ENCODE results near the gene DPF3.

DNA sequence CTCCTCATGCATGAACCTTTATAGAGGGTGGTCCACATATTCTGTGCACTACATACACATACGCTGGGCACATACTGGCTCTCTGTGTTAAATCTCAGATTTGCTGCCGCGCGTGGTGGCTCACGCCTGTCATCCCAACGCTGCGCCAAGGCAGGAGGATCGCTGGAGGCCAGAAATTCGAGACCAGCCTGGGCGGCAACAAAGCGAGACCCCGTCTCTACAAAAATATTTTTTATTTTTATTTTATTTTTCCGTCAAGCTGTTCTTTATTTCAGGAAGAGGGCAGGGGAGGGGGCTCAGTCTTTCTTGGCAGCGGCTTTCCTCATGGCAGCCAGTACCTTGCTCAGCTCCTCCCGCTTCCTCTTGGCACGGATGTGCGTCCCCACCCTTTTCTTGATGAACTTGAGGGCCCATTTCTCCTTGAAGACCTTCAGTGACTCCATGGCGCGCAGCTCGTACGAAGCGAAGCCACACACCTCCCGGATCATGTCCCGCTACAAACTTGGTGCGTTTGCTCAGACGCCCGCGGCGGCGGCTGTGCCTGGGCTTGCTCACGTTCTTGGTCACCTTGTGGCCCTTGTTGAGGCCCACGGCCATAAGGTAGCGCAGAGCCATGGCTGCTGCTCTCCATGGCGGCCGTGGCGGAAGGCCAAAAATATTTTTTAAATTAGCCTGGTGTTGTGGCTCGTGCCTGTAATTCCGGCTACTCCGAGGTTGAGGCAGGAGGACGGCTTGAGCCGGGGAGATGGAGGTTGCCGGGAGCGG, 35.6 kb upstream of the DPF3 start:
- TF ChIP-seq POLR2AphosphoS5 (IDR thresholded peaks at IDR 0.05; ENCODE audit: low read depth, low read length): no peak
- TF ChIP-seq, protein P1, sequence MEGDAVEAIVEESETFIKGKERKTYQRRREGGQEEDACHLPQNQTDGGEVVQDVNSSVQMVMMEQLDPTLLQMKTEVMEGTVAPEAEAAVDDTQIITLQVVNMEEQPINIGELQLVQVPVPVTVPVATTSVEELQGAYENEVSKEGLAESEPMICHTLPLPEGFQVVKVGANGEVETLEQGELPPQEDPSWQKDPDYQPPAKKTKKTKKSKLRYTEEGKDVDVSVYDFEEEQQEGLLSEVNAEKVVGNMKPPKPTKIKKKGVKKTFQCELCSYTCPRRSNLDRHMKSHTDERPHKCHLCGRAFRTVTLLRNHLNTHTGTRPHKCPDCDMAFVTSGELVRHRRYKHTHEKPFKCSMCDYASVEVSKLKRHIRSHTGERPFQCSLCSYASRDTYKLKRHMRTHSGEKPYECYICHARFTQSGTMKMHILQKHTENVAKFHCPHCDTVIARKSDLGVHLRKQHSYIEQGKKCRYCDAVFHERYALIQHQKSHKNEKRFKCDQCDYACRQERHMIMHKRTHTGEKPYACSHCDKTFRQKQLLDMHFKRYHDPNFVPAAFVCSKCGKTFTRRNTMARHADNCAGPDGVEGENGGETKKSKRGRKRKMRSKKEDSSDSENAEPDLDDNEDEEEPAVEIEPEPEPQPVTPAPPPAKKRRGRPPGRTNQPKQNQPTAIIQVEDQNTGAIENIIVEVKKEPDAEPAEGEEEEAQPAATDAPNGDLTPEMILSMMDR (IDR thresholded peaks at IDR 0.05): no peak
- no peak for TF ChIP-seq SIN3A (IDR thresholded peaks at IDR 0.05; ENCODE audit: borderline replicate concordance, insufficient read depth, low read depth, low read length)
- TF ChIP-seq, protein P2, sequence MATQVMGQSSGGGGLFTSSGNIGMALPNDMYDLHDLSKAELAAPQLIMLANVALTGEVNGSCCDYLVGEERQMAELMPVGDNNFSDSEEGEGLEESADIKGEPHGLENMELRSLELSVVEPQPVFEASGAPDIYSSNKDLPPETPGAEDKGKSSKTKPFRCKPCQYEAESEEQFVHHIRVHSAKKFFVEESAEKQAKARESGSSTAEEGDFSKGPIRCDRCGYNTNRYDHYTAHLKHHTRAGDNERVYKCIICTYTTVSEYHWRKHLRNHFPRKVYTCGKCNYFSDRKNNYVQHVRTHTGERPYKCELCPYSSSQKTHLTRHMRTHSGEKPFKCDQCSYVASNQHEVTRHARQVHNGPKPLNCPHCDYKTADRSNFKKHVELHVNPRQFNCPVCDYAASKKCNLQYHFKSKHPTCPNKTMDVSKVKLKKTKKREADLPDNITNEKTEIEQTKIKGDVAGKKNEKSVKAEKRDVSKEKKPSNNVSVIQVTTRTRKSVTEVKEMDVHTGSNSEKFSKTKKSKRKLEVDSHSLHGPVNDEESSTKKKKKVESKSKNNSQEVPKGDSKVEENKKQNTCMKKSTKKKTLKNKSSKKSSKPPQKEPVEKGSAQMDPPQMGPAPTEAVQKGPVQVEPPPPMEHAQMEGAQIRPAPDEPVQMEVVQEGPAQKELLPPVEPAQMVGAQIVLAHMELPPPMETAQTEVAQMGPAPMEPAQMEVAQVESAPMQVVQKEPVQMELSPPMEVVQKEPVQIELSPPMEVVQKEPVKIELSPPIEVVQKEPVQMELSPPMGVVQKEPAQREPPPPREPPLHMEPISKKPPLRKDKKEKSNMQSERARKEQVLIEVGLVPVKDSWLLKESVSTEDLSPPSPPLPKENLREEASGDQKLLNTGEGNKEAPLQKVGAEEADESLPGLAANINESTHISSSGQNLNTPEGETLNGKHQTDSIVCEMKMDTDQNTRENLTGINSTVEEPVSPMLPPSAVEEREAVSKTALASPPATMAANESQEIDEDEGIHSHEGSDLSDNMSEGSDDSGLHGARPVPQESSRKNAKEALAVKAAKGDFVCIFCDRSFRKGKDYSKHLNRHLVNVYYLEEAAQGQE (IDR thresholded peaks at IDR 0.05; ENCODE audit: insufficient read depth in 1 of 2, low read depth in 2 of 2, low read length in 1 of 2): no peak
